Esophagus squamous epithelium (tissue), 5 donors: Measurements from ENCODE around the gene GPRIN3. TPM values are rescaled to one million over a fixed set of nuclear protein-coding genes. Genes with fewer than 3 reads are reported as not detected.
"Not testable (repeated sequence)": the region's sequence is repeated elsewhere in the genome, so short reads cannot be mapped to it uniquely, and the experiment has no call there.

ENCODE experiments used
- DNase-seq: peaks from one replicate; lab custom pipeline; 2025; lab: John Stamatoyannopoulos, UW
- H3K27ac ChIP-seq, 4 donors: fragments of 200-600 bp; sonication (generic); one replicate each; pipeline ENCODE4 v1.5.1; 2016 to 2019; ENCODE audit warnings: mild to moderate bottlenecking in 1 of 4
- H3K27me3 ChIP-seq, 4 donors: fragments of 200-600 bp; sonication (generic); 1 replicate in 3 of 4; 2 replicates in 1 of 4; pipeline versions ENCODE4 v1.5.1 to v1.6.0; 2017 to 2021; ENCODE audit warnings: antibody characterized with exemption in 1 of 4
- H3K36me3 ChIP-seq, 3 donors: fragments of 200-600 bp; sonication (generic); one replicate each; pipeline ENCODE4 v1.5.1; 2016 to 2019
- H3K4me1 ChIP-seq, 3 donors: fragments of 200-600 bp; sonication (generic); one replicate each; pipeline ENCODE4 v1.5.1; 2017 to 2019
- H3K4me3 ChIP-seq, 4 donors: fragments of 200-600 bp; sonication (generic); 1 replicate in 3 of 4; 2 replicates in 1 of 4; pipeline ENCODE4 v1.5.1; 2016 to 2019; ENCODE audit warnings: mild to moderate bottlenecking in 2 of 4, moderate library complexity in 1 of 4
- H3K9me3 ChIP-seq, 3 donors: fragments of 200-600 bp; sonication (generic); one replicate each; pipeline ENCODE4 v1.5.1; 2016 to 2019
- CTCF ChIP-seq, 6 experiments: fragments of 450-650 bp in 4 of 6; fragments of 200-600 bp in 2 of 6; sonication (generic) in 2 of 6; IDR thresholded peaks; one replicate each; pipeline ENCODE4 v1.5.1; 2016 to 2019; ENCODE audit warnings: antibody characterized with exemption in 6 of 6, mild to moderate bottlenecking in 4 of 6, moderate library complexity in 4 of 6
- POLR2A ChIP-seq, 4 donors: fragments of 450-650 bp; IDR thresholded peaks; one replicate each; pipeline ENCODE4 v1.6.1; 2017; ENCODE audit warnings: antibody characterized with exemption in 4 of 4, mild to moderate bottlenecking in 4 of 4, moderate library complexity in 3 of 4
- WGBS, 2 donors: methylation state at CpG; one replicate each; pipeline ENCODE4 v1.1.5; 2018; 5-methylcytosine and 5-hydroxymethylcytosine counted together
- intact Hi-C: fragments of 100-400 bp; cut with DNase I; formaldehyde crosslinking; loops from one replicate; pipeline ENCODE4 v1.15.0; 2022
- total RNA-seq, 4 donors: library from RNA; depleted of rRNA; stranded (reverse); fragments of >200 nt; gene quantifications; one replicate each; pipeline ENCODE4 v1.1.0, GENCODE V29; 2016
- donor health status: DM: yes; HTN: yes; CAD: no.

Gene GPRIN3
- total RNA-seq, 4 donors from 2014 or later, result 0.83 to 4.2 (median 1.9) TPM

GRCh38 chr4:89316931-89317366 lies 9.3 kb upstream of the GPRIN3 start:
- H3K27me3 ChIP-seq, result no peaks in the 10 kb centered on the region
- 35 to 41% methylated on average over 3 of the region's 3 CpGs for WGBS, 2 donors
- H3K4me1 ChIP-seq, result peaks cover 0 to 6% (median 3%) of the 10 kb centered on the region in 3 donors
- H3K27ac ChIP-seq, result no peak overlapping the region
- TF ChIP-seq POLR2A (IDR thresholded peaks at IDR 0.05) (peak in 1 of 4 donors; percentile 10), CTCF (IDR thresholded peaks at IDR 0.05) (no peak)
- no peak for DNase-seq
- no peak overlapping the region for H3K4me3 ChIP-seq
- no peaks in the 10 kb centered on the region for H3K9me3 ChIP-seq
- no peaks in the 10 kb centered on the region for H3K36me3 ChIP-seq
- intact Hi-C loops, result no loop called here

DNA sequence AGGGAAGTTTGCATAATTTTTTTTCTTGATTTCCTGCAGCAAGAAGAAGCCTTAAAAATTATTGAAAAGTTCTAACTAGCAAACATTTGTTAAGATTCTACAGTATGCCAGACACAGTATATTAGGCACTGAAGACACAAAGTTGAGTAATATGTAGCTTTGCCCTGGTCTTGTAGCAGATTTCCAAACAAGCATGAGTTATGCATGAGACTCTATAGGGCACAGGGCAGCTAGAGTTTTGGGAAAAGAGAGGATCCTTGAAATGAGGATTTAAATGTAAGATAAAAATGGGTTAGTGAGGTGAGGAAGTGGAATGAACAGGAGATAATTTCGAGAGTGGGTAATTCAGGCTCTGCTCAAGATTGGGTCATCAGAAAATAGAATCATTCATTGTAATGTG lies 8.6 kb upstream of the GPRIN3 start:
- H3K27ac ChIP-seq, result no peak overlapping the region
- intact Hi-C loops, result no loop called here
- H3K4me1 ChIP-seq, result peaks cover 0 to 6% (median 3%) of the 10 kb centered on the region in 3 donors
- H3K36me3 ChIP-seq, result no peaks in the 10 kb centered on the region
- DNase-seq, result no peak
- WGBS, 2 donors, result 56 to 62% methylated on average over 1 of the region's 1 CpG
- TF ChIP-seq CTCF (IDR thresholded peaks at IDR 0.05), result no peak
- no peak for TF ChIP-seq POLR2A (IDR thresholded peaks at IDR 0.05)
- H3K4me3 ChIP-seq, result no peak overlapping the region
- no peaks in the 10 kb centered on the region for H3K27me3 ChIP-seq
- no peaks in the 10 kb centered on the region for H3K9me3 ChIP-seq

DNA sequence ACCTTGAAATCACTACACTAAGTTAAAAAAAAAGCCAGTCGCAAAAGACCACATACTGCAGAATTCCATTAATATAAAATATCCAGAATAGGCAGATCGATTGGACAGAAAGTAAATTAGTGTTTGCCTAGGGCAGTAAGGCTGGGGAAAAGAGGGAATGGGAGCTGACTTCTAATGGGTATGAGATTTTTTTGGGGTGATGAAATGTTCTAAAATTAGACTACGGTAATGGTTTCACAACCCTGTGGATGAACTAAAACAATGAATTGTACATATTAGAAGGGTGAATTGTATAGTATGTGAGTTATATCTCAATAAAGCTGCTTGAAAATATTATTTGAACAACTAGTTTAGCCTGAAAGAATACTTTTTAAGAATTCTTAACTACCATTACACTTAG lies 6.7 kb upstream of the GPRIN3 start:
- intact Hi-C loops, result no loop called here

GRCh38 chr4:89312066-89312465 lies 4.5 kb upstream of the GPRIN3 start:
- H3K36me3 ChIP-seq, result no peaks in the 10 kb centered on the region
- intact Hi-C loops, result no loop called here
- TF ChIP-seq POLR2A (IDR thresholded peaks at IDR 0.05) (no peak), CTCF (IDR thresholded peaks at IDR 0.05) (no peak)
- H3K9me3 ChIP-seq, result no peaks in the 10 kb centered on the region
- H3K4me1 ChIP-seq, result peaks cover 9 to 13% (median 9%) of the 10 kb centered on the region in 3 donors
- peaks cover 0 to 12% (median 0%) of the 10 kb centered on the region in 4 donors for H3K27me3 ChIP-seq
- H3K4me3 ChIP-seq, result no peak overlapping the region
- no peak for DNase-seq
- no peak overlapping the region for H3K27ac ChIP-seq

More for the DNA sequence above, 6.7 kb upstream of the GPRIN3 start:
- Histone ChIP-seq H3K9me3 (no peaks in the 10 kb centered on the region), H3K4me3 (no peak overlapping the region), H3K27me3 (no peaks in the 10 kb centered on the region), H3K4me1 (peaks cover 0 to 6% (median 3%) of the 10 kb centered on the region in 3 donors), H3K27ac (no peak overlapping the region), H3K36me3 (no peaks in the 10 kb centered on the region)
- 87 to 92% methylated on average over 3 of the region's 3 CpGs for WGBS, 2 donors
- no peak for DNase-seq
- TF ChIP-seq CTCF (IDR thresholded peaks at IDR 0.05) (no peak), POLR2A (IDR thresholded peaks at IDR 0.05) (no peak)

GRCh38 chr4:89311433-89311832 lies 3.8 kb upstream of the GPRIN3 start:
- H3K9me3 ChIP-seq, result no peaks in the 10 kb centered on the region
- no peak for DNase-seq
- H3K27ac ChIP-seq, result no peak overlapping the region
- H3K4me1 ChIP-seq, result peaks cover 7 to 16% (median 9%) of the 10 kb centered on the region in 3 donors
- WGBS, 2 donors, result 10 to 38% methylated on average over 1 of the region's 1 CpG
- intact Hi-C loops, result no loop called here
- peaks cover 0 to 19% (median 0%) of the 10 kb centered on the region in 4 donors for H3K27me3 ChIP-seq
- TF ChIP-seq CTCF (IDR thresholded peaks at IDR 0.05), result no peak
- no peak for TF ChIP-seq POLR2A (IDR thresholded peaks at IDR 0.05)
- H3K4me3 ChIP-seq, result no peak overlapping the region
- no peaks in the 10 kb centered on the region for H3K36me3 ChIP-seq

GRCh38 chr4:89309154-89309553 lies 1.6 kb upstream of the GPRIN3 start:
- H3K9me3 ChIP-seq, H3K4me3 ChIP-seq, H3K27ac ChIP-seq, DNase-seq, intact Hi-C loops, H3K36me3 ChIP-seq: not testable (repeated sequence)
- H3K4me1 ChIP-seq, result peaks cover 6 to 32% (median 9%) of the 10 kb centered on the region in 3 donors
- H3K27me3 ChIP-seq, result peaks cover 0 to 23% (median 0%) of the 10 kb centered on the region in 4 donors
- WGBS, 2 donors, result 90 to 97% methylated on average over 3 to 5 of the region's 5 CpGs
